ENCODE results near the gene ING2. TPM values are rescaled to one million over a fixed set of nuclear protein-coding genes. Genes with fewer than 3 reads are reported as not detected.

The ING2 gene
- total RNA-seq, 1 donor from 2014 or later, result 21.9 TPM

- no peak for FAIRE-seq
These were observed 10.6 kb downstream of the ING2 start for GRCh38 chr4:183515411-183515810.

GRCh38 chr4:183517194-183517593 lies 12.3 kb downstream of the ING2 start:
- FAIRE-seq, result no peak

More at GRCh38 chr4:183515411-183515810, 10.6 kb downstream of the ING2 start:
- DNase-seq (ENCODE audit: low read depth), result no peak
- no peak for TF ChIP-seq CTCF (IDR thresholded peaks at IDR 0.05; ENCODE audit: insufficient read depth, low read length, severe bottlenecking)
- H3K27me3 ChIP-seq (ENCODE audit: control insufficient read depth, insufficient read depth, low read length), result no peaks in the 10 kb centered on the region
- peaks cover 4% of the 10 kb centered on the region for H3K36me3 ChIP-seq (ENCODE audit: control insufficient read depth, insufficient read depth, low read length)
- H3K4me3 ChIP-seq (ENCODE audit: low read depth, low read length), result no peak overlapping the region

DNA sequence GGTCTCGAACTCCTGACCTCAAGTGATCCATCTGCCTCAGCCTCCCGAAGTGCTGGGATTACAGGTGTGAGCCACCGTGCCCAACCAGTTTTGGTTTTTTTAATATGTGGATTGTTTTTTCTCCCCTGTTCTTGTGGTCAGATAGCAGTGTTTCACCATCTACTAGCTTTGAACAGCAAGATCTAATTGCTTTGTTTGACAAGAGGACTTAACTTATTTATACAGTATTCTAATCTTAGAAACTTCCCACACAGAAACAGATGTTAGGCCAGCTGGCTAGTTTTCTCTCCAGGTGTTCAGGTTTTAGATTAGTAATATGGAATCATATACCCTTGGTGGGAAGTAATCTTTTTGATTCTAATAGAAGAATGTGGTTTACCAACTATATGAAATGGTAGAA lies 12.9 kb downstream of the ING2 start:
- no peak overlapping the region for H3K4me3 ChIP-seq (ENCODE audit: low read depth, low read length)
- no peaks in the 10 kb centered on the region for H3K36me3 ChIP-seq (ENCODE audit: control insufficient read depth, insufficient read depth, low read length)
- no peaks in the 10 kb centered on the region for H3K27me3 ChIP-seq (ENCODE audit: control insufficient read depth, insufficient read depth, low read length)
- no peak for FAIRE-seq
- no peak for DNase-seq (ENCODE audit: low read depth)
- no peak for TF ChIP-seq CTCF (IDR thresholded peaks at IDR 0.05; ENCODE audit: insufficient read depth, low read length, severe bottlenecking)

More at GRCh38 chr4:183517194-183517593, 12.3 kb downstream of the ING2 start:
- Histone ChIP-seq H3K36me3 (ENCODE audit: control insufficient read depth, insufficient read depth, low read length) (no peaks in the 10 kb centered on the region), H3K27me3 (ENCODE audit: control insufficient read depth, insufficient read depth, low read length) (no peaks in the 10 kb centered on the region), H3K4me3 (ENCODE audit: low read depth, low read length) (no peak overlapping the region)
- no peak for DNase-seq (ENCODE audit: low read depth)
- TF ChIP-seq CTCF (IDR thresholded peaks at IDR 0.05; ENCODE audit: insufficient read depth, low read length, severe bottlenecking), result no peak

DNA sequence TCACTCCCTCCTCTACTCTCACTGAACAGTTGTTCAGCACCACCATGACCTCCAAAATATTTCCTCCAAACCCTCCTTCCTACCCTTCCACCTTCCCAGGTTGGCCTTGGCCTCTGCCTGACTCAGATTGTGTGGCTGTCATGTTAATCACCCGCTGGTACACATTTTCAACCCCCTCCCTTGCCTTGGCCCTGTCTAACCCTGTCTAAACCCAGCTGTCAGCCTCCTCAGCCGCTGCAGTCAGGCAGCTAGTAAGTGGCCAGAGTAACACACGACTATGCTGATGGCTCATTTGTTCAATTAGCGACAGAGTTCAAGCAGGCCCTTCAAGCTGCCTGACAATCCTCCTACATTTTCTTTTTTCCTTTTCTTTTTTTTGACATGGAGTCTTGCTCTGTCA lies 18.0 kb downstream of the ING2 start:
- no peak for TF ChIP-seq CTCF (IDR thresholded peaks at IDR 0.05; ENCODE audit: insufficient read depth, low read length, severe bottlenecking)
- H3K36me3 ChIP-seq (ENCODE audit: control insufficient read depth, insufficient read depth, low read length), result no peaks in the 10 kb centered on the region
- DNase-seq (ENCODE audit: low read depth) (no peak), FAIRE-seq (no peak)
- no peaks in the 10 kb centered on the region for H3K27me3 ChIP-seq (ENCODE audit: control insufficient read depth, insufficient read depth, low read length)
- no peak overlapping the region for H3K4me3 ChIP-seq (ENCODE audit: low read depth, low read length)

DNA sequence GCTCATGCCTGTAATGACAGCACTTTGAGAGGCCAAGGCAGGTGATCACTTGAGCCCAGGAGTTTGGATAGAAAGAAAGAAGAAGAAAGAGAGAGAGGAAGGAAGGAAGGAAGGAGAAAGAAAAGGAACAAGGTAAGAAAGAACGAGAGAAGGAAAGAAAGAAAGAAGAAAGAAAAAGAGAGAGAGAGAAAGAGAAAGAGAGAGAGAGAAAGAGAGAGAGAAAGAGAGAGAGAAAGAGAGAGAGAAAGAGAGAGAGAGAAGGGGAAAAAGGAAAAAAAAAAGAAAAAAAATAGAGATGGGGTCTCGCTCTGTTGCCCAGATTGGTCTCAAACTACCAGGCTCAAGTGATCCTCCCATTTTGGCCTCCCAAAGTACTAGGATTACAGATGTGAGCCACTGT lies 22.5 kb downstream of the ING2 start:
- DNase-seq (ENCODE audit: low read depth), result no peak
- no peak for FAIRE-seq

More for the DNA sequence above, 22.5 kb downstream of the ING2 start:
- H3K36me3 ChIP-seq (ENCODE audit: control insufficient read depth, insufficient read depth, low read length), result no peaks in the 10 kb centered on the region
- TF ChIP-seq CTCF (IDR thresholded peaks at IDR 0.05; ENCODE audit: insufficient read depth, low read length, severe bottlenecking), result no peak
- no peak overlapping the region for H3K4me3 ChIP-seq (ENCODE audit: low read depth, low read length)
- peaks cover 3% of the 10 kb centered on the region for H3K27me3 ChIP-seq (ENCODE audit: control insufficient read depth, insufficient read depth, low read length)

Data from bronchial epithelial cell (primary cell).